Left ventricle myocardium inferior (tissue), 1 donor: ENCODE measurements around the gene TPX2. TPM values are rescaled to one million over a fixed set of nuclear protein-coding genes. Genes with fewer than 3 reads are reported as not detected.
A peak's percentile ranks its signal among the peaks of the same experiment; 100 is the strongest.

Source experiments
- DNase-seq: peaks from one replicate; pipeline ENCODE4 v3.0.0-alpha.2; 2020
- H3K27ac ChIP-seq: fragments of 200-600 bp; replicated peaks from 2 replicates; pipeline ENCODE4 v1.8.0; 2021
- H3K27me3 ChIP-seq: fragments of 200-600 bp; 2 replicates; pipeline ENCODE4 v1.8.0; 2021; ENCODE audit warnings: low read depth
- H3K36me3 ChIP-seq: fragments of 200-600 bp; 2 replicates; pipeline ENCODE4 v1.8.0; 2021
- H3K4me1 ChIP-seq: fragments of 200-600 bp; 2 replicates; pipeline ENCODE4 v1.8.0; 2021
- H3K4me3 ChIP-seq: fragments of 200-600 bp; 2 replicates; pipeline ENCODE4 v1.8.0; 2021; ENCODE audit warnings: mild to moderate bottlenecking, moderate library complexity
- H3K9me3 ChIP-seq: fragments of 200-600 bp; replicated peaks from 2 replicates; pipeline ENCODE4 v1.8.0; 2021
- CTCF ChIP-seq: fragments of 200-600 bp; IDR thresholded peaks from 2 replicates; pipeline ENCODE4 v1.8.0; 2021; ENCODE audit warnings: antibody characterized with exemption, mild to moderate bottlenecking, borderline replicate concordance
- intact Hi-C: fragments of 100-400 bp; cut with micrococcal nuclease; formaldehyde crosslinking; loops from one replicate; pipeline ENCODE4 v1.11.0; 2022
- total RNA-seq: library from RNA; stranded (reverse); fragmentation: NEBNext Ultra II Directional; extraction: Animal tissue kit (Norgen Biotek cat#: 25700); gene quantifications from one replicate; pipeline ENCODE4 v1.2.1, GENCODE V29; 2021
- donor health status: DM: no; HTN: yes; CAD: no; lungs with severe emphysema.

Gene TPX2
- total RNA-seq, 1 donor from 2014 or later = 0.71 TPM

- Histone ChIP-seq H3K27me3 (no peaks in the 10 kb centered on the region), H3K36me3 (no peaks in the 10 kb centered on the region), H3K9me3 (no peaks in the 10 kb centered on the region), H3K4me1 (peaks cover 6% of the 10 kb centered on the region), H3K4me3 (no peak overlapping the region), H3K27ac (no peak overlapping the region)
- no peak for DNase-seq
- intact Hi-C loops = no loop called here
- no peak for TF ChIP-seq CTCF
These were observed 64.6 kb downstream of the TPX2 start for GRCh38 chr20:31803552-31804291.

- peaks cover 23% of the 10 kb centered on the region for H3K4me1 ChIP-seq
These were observed 67.7 kb downstream of the TPX2 start for GRCh38 chr20:31806564-31807355.

GRCh38 chr20:31808481-31808880 is 69.4 kb downstream of the TPX2 start:
- DNase-seq = no peak
- H3K27me3 ChIP-seq = no peaks in the 10 kb centered on the region
- H3K27ac ChIP-seq = no peak overlapping the region
- peaks cover 40% of the 10 kb centered on the region for H3K4me1 ChIP-seq
- H3K36me3 ChIP-seq = no peaks in the 10 kb centered on the region
- no peak overlapping the region for H3K4me3 ChIP-seq
- H3K9me3 ChIP-seq = no peaks in the 10 kb centered on the region
- intact Hi-C loops = no loop called here
- no peak for TF ChIP-seq CTCF

More at GRCh38 chr20:31806564-31807355, 67.7 kb downstream of the TPX2 start:
- Histone ChIP-seq H3K4me3 (no peak overlapping the region), H3K36me3 (no peaks in the 10 kb centered on the region), H3K27ac (no peak overlapping the region), H3K9me3 (no peaks in the 10 kb centered on the region), H3K27me3 (no peaks in the 10 kb centered on the region)
- no peak for TF ChIP-seq CTCF
- intact Hi-C loops = no loop called here
- DNase-seq = no peak

- Histone ChIP-seq H3K36me3 (no peaks in the 10 kb centered on the region), H3K4me3 (no peak overlapping the region), H3K4me1 (peaks cover 45% of the 10 kb centered on the region), H3K27ac (no peak overlapping the region), H3K27me3 (no peaks in the 10 kb centered on the region), H3K9me3 (no peaks in the 10 kb centered on the region)
- intact Hi-C loops = no loop called here
- no peak for TF ChIP-seq CTCF
- no peak for DNase-seq
These were observed 70.6 kb downstream of the TPX2 start for GRCh38 chr20:31809661-31810060.

- Histone ChIP-seq H3K36me3 (no peaks in the 10 kb centered on the region), H3K27ac (peak overlapping the region; percentile 88), H3K27me3 (no peaks in the 10 kb centered on the region), H3K4me1 (peaks cover 60% of the 10 kb centered on the region), H3K9me3 (no peaks in the 10 kb centered on the region), H3K4me3 (no peak overlapping the region)
- TF ChIP-seq CTCF = no peak
- intact Hi-C loops = no loop called here
- DNase-seq = no peak
These were observed 72.1 kb downstream of the TPX2 start for GRCh38 chr20:31811198-31811597.
